Fibroblast of skin of back (primary cell): ENCODE data around the gene FHDC1.
A peak's percentile ranks its signal among the peaks of the same experiment; 100 is the strongest.

Experiments
- DNase-seq: peaks from one replicate; pipeline ENCODE4 v3.0.0-alpha.2; 2013

FHDC1 gene

GRCh38 chr4:152957437-152958171, 21.5 kb downstream of the FHDC1 start:
- peak; percentile 8 for DNase-seq

- DNase-seq: no peak
These were observed 23.0 kb downstream of the FHDC1 start for GRCh38 chr4:152959080-152959479.

GRCh38 chr4:152960082-152960481, 24.0 kb downstream of the FHDC1 start:
- DNase-seq: no peak

GRCh38 chr4:152961014-152961772, 25.1 kb downstream of the FHDC1 start:
- no peak for DNase-seq

- no peak for DNase-seq
These were observed 25.6 kb downstream of the FHDC1 start for GRCh38 chr4:152961773-152962115.

GRCh38 chr4:152962150-152962549, 26.0 kb downstream of the FHDC1 start:
- no peak for DNase-seq

GRCh38 chr4:152964335-152964734, 28.2 kb downstream of the FHDC1 start:
- no peak for DNase-seq

GRCh38 chr4:152965611-152966010, 29.5 kb downstream of the FHDC1 start:
- DNase-seq: no peak

- DNase-seq: no peak
These were observed 31.8 kb downstream of the FHDC1 start for GRCh38 chr4:152967907-152968306.

GRCh38 chr4:152968806-152969394, 32.8 kb downstream of the FHDC1 start:
- DNase-seq: peak; percentile 54

- peak; percentile 88 for DNase-seq
These were observed 34.1 kb downstream of the FHDC1 start for GRCh38 chr4:152970102-152970820.

GRCh38 chr4:152971053-152971452, 34.9 kb downstream of the FHDC1 start:
- no peak for DNase-seq

GRCh38 chr4:152972821-152973628, 36.9 kb downstream of the FHDC1 start:
- DNase-seq: peak; percentile 94

GRCh38 chr4:152973629-152974467, 37.7 kb downstream of the FHDC1 start:
- DNase-seq: no peak

- DNase-seq: no peak
These were observed 38.6 kb downstream of the FHDC1 start for GRCh38 chr4:152974468-152975379.

GRCh38 chr4:152975380-152976211, 39.5 kb downstream of the FHDC1 start:
- no peak for DNase-seq

GRCh38 chr4:152976212-152976761, 40.2 kb downstream of the FHDC1 start:
- no peak for DNase-seq

GRCh38 chr4:152979731-152980330, 43.7 kb downstream of the FHDC1 start:
- no peak for DNase-seq
